ENCODE results near the gene CD96. TPM values are rescaled to one million over a fixed set of nuclear protein-coding genes. Genes with fewer than 3 reads are reported as not detected.
"Not testable (repeated sequence)": the region's sequence is repeated elsewhere in the genome, so short reads cannot be mapped to it uniquely, and the experiment has no call there.

Gene CD96
- total RNA-seq, 6 experiments from 2014 or later: 0.31 to 1.3 (median 0.79) TPM

DNA sequence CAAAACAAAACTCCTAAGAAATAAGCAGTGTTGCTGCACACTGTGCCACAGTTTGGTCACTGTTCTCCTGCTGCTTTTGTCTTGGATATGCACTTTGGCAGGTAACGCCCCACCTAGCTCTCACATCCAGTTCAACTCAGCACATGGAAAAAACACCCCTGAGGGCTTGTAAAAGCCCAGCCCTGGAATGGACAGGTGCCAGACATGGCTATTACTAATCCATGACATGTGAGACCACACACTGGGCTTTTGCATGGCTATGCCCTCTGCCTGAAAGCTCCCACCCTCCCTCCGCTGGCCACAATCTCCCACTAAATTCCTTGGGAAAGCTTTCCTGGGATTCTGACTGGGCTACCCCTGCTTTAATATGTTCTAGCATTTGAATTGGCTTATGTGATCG is 77.8 kb downstream of the CD96 start:
- intact Hi-C loops (cut with DNase I): no loop called here
- 61% methylated on average over 3 of the region's 3 CpGs for WGBS (ENCODE audit: insufficient coverage, low coverage, low lambda C conversion rate, missing lambda C conversion rate)

DNA sequence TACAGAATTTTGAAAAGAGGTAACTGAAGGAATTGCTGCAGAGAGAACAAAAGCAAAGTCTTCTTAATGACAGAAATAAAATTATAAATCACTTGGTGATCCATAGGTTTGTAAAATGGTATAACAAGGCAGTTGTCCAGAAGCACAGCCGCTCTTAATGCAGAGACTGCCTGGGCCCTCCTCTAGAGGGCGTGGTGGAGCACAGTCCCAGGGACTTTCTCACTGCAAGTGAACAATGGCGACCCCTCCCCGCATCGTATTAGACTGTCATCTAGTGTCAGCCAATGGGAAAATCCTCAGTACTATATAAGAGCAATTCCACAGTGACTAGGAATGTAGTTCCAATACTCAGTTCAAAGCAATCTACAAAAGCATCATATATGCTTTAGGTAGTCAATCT is 79.5 kb downstream of the CD96 start:
- ATAC-seq (no peak), DNase-seq (no peak)
- WGBS (ENCODE audit: insufficient coverage, low coverage, low lambda C conversion rate, missing lambda C conversion rate): 43% methylated on average over 5 of the region's 5 CpGs
- H3K4me3 ChIP-seq: no peak overlapping the region
- no peaks in the 10 kb centered on the region for H3K27me3 ChIP-seq
- intact Hi-C loops (cut with DNase I): no loop called here
- H3K36me3 ChIP-seq: no peaks in the 10 kb centered on the region
- H3K4me1 ChIP-seq: no peaks in the 10 kb centered on the region
- H3K27ac ChIP-seq: no peak overlapping the region
- no peaks in the 10 kb centered on the region for H3K9me3 ChIP-seq
- no peak for TF ChIP-seq POLR2A (IDR thresholded peaks at IDR 0.05)
- TF ChIP-seq, protein P1, sequence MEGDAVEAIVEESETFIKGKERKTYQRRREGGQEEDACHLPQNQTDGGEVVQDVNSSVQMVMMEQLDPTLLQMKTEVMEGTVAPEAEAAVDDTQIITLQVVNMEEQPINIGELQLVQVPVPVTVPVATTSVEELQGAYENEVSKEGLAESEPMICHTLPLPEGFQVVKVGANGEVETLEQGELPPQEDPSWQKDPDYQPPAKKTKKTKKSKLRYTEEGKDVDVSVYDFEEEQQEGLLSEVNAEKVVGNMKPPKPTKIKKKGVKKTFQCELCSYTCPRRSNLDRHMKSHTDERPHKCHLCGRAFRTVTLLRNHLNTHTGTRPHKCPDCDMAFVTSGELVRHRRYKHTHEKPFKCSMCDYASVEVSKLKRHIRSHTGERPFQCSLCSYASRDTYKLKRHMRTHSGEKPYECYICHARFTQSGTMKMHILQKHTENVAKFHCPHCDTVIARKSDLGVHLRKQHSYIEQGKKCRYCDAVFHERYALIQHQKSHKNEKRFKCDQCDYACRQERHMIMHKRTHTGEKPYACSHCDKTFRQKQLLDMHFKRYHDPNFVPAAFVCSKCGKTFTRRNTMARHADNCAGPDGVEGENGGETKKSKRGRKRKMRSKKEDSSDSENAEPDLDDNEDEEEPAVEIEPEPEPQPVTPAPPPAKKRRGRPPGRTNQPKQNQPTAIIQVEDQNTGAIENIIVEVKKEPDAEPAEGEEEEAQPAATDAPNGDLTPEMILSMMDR (IDR thresholded peaks at IDR 0.05): peak in 1 of 4 donors; percentile 7

More for the DNA sequence above, 77.8 kb downstream of the CD96 start:
- Histone ChIP-seq H3K36me3 (no peaks in the 10 kb centered on the region), H3K4me1 (no peaks in the 10 kb centered on the region), H3K9me3 (no peaks in the 10 kb centered on the region), H3K27me3 (no peaks in the 10 kb centered on the region), H3K27ac (no peak overlapping the region), H3K4me3 (no peak overlapping the region)
- ATAC-seq (no peak), DNase-seq (no peak)
- TF ChIP-seq, protein P1 (IDR thresholded peaks at IDR 0.05): no peak
- no peak for TF ChIP-seq POLR2A (IDR thresholded peaks at IDR 0.05)

DNA sequence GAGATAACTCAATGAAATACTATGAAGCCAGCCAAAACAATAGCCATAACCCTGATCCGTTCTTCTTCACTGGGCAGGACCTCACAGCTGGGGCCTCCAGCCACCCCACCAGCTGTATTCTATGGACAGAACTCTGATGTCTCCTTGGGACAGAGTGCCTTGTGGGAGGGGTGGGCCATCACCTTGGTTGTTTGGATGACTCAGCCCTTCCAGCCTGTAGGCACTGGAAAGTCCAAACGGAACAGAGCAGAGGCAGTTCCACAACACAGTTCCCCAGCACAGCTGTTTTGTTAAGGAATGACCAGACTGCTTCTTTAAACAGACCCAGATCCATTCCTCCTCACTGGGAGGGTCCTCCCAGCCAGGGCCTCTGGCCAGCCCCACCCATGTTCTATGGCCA is 85.1 kb downstream of the CD96 start:
- Histone ChIP-seq H3K27me3 (no peaks in the 10 kb centered on the region), H3K9me3 (no peaks in the 10 kb centered on the region), H3K4me1 (no peaks in the 10 kb centered on the region), H3K36me3 (no peaks in the 10 kb centered on the region), H3K4me3 (no peak overlapping the region), H3K27ac (no peak overlapping the region)
- intact Hi-C loops (cut with DNase I): no loop called here
- DNase-seq: no peak
- no peak for TF ChIP-seq POLR2A (IDR thresholded peaks at IDR 0.05)
- TF ChIP-seq, protein P1 (IDR thresholded peaks at IDR 0.05): no peak
- 76% methylated on average over 2 of the region's 2 CpGs for WGBS (ENCODE audit: insufficient coverage, low coverage, low lambda C conversion rate, missing lambda C conversion rate)
- no peak for ATAC-seq

DNA sequence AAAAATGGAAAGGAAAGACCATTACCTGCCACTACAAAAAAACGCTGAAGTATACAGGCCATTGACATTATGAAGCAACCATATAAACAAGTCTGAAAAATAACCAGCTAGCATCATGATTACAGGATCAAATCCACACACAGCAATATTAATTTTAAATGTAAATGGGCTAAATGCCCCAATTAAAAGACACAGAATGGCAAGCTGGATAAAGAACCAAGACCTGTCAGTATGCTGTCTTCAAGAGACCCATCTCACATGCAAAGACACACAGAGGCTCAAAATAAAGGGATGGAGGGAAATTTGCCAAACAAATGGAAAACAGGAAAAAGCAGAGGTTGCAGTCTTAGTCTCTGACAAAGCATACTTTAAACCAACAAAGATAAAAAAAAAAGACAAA is 87.0 kb downstream of the CD96 start:
- WGBS (ENCODE audit: insufficient coverage, low coverage, low lambda C conversion rate, missing lambda C conversion rate): 82% methylated on average over 1 of the region's 1 CpG
- H3K4me1 ChIP-seq; ATAC-seq; H3K27me3 ChIP-seq; H3K4me3 ChIP-seq; DNase-seq; intact Hi-C loops (cut with DNase I); H3K9me3 ChIP-seq; H3K36me3 ChIP-seq; H3K27ac ChIP-seq: not testable (repeated sequence)

DNA sequence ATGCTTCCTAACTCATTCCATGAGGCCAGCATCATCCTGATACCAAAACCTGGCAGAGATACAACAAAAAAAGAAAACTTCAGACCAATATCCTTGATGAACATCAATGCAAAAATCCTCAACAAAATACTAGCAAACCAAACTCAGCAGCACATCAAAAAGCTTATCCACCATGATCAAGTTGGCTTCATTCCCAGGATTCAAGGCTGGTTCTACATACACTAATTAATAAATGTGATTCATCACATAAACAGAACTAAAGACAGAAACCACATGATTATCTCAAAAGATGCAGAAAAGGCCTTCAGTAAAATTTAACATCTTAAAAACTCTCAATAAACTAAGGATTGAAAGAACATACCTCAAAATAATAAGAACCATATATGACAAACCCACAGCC is 88.6 kb downstream of the CD96 start:
- H3K9me3 ChIP-seq; H3K27ac ChIP-seq; H3K4me1 ChIP-seq; intact Hi-C loops (cut with DNase I); H3K36me3 ChIP-seq; H3K4me3 ChIP-seq; H3K27me3 ChIP-seq; ATAC-seq; DNase-seq: not testable (repeated sequence)

DNA sequence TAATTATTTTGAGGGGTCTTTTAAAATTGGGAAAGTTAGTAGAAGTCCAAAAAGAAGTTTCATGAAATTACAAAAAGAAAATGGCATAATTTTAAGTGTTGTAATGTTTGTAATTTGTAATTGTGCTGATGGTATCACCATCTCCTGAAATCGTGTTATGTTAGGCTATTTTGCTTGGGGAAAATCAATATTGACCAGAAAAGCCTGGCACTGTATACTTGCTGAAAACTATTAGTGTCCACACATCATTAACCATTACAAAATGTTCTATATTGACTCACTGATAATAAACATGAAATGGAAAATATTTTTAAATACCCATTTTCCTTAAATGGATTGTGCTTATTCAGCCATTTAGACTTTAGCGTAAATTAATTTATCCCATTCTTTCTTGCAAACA is 93.4 kb downstream of the CD96 start:
- H3K27ac ChIP-seq: no peak overlapping the region
- intact Hi-C loops (cut with DNase I): no loop called here
- no peaks in the 10 kb centered on the region for H3K4me1 ChIP-seq
- TF ChIP-seq, protein P1 (IDR thresholded peaks at IDR 0.05): no peak
- TF ChIP-seq POLR2A (IDR thresholded peaks at IDR 0.05): no peak
- H3K27me3 ChIP-seq: no peaks in the 10 kb centered on the region
- H3K36me3 ChIP-seq: no peaks in the 10 kb centered on the region
- 63% methylated on average over 2 of the region's 2 CpGs for WGBS (ENCODE audit: insufficient coverage, low coverage, low lambda C conversion rate, missing lambda C conversion rate)
- H3K9me3 ChIP-seq: no peaks in the 10 kb centered on the region
- peak in 1 of 4 donors; percentile 53 for ATAC-seq
- no peak for DNase-seq
- no peak overlapping the region for H3K4me3 ChIP-seq

All from right lobe of liver (tissue), 6 donors.